ENCODE data around the gene FNIP1.
"Not testable (repeated sequence)": the region's sequence is repeated elsewhere in the genome, so short reads cannot be mapped to it uniquely, and the experiment has no call there.

The FNIP1 gene

DNA sequence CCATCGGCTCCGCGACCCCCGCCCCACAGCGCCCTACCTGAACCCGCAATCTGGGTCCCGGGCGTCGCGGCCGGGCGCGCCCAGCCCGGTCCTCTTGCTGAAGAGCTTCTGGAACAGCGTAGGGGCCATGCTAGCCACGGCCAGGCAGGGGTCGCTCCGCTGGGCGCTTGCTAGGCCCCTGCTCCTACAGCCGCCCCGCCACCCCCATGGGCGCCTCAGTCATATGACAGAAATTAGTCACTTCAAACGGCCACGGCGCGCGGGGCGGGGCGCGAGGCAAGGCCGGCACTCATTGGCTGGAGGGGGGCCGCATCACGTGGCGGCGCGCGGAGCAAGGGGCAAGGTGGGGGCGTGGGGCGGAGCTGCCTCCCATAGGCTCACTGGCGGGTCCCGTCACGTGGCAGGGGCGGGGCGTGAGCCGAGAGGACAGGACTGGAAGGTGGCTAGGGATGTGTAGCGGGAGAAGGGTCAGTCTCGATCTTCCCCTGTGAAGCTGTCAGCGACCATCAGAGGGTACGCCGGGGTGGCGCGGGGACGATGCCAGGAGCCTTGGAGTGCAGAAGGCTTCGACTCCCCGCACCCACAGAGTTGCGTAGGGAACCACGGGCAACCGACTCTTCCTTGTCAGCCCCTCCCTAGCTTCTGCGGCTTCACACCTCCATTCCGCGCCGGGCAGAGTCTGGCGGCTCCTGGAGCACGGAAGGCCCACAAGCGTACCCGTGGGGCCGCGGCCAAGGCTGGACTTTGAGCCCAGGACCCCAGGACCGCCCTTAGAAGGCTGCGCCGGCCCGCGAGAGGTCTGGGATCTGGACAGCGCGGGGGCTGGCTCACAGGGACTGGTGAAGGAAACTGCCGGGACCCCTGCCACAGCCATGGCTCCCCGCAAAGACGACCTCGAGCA is at the start of gene FNIP1:
TSS of gene FNIP1 (minus strand) at position 225 of the 901 bp plus-strand sequence. CDS start at position 129, 96 bp downstream.
- ATAC-seq (ENCODE audit: low read depth) (peak; percentile 91), DNase-seq (ENCODE audit: low spot score in 2 of 2) (peak; percentile 96 to 97)
- Mint-ChIP-seq H3K27me3 (no peaks in the 10 kb centered on the region), H3K36me3 (no peaks in the 10 kb centered on the region), H3K9me3 (no peaks in the 10 kb centered on the region), H3K4me3 (peak within 1 kb of the TSS; percentile 93), H3K4me1 (peaks cover 18% of the 10 kb centered on the region), H3K27ac (peak within 1 kb of the TSS; percentile 98)

DNA sequence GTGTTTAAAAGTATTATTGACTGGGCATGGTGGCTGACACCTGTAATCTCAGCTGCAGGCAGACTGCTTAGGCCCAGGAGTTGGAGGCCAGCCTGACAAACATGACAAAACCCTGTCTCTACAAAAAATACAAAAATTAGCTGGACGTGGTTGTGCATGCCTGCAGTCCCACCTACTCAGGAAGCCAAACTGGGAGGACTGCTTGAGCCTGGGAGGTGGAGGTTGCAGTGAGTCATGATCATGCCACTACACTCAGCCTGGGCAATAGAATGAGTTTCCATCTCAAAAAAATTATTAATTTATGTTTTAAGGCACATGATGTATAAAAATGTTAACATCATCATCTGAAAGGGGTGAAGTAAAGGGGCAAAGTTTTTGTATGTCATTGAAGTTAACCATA is 49.7 kb upstream of the FNIP1 start:
- Mint-ChIP-seq H3K27me3 (no peaks in the 10 kb centered on the region), H3K4me3 (no peak overlapping the region), H3K4me1 (no peaks in the 10 kb centered on the region), H3K27ac (no peak overlapping the region), H3K36me3 (peaks cover 16% of the 10 kb centered on the region), H3K9me3 (peaks cover 25% of the 10 kb centered on the region)
- no peak for DNase-seq (ENCODE audit: low spot score in 2 of 2)
- ATAC-seq (ENCODE audit: low read depth): no peak

- Mint-ChIP-seq H3K27me3 (no peaks in the 10 kb centered on the region), H3K4me3 (no peak overlapping the region), H3K4me1 (no peaks in the 10 kb centered on the region), H3K9me3 (peaks cover 25% of the 10 kb centered on the region), H3K27ac (no peak overlapping the region), H3K36me3 (peaks cover 16% of the 10 kb centered on the region)
- no peak for DNase-seq (ENCODE audit: low spot score in 2 of 2)
- no peak for ATAC-seq (ENCODE audit: low read depth)
These were observed 49.0 kb upstream of the FNIP1 start for GRCh38 chr5:131845828-131846227.

GRCh38 chr5:131842971-131843370 is 46.2 kb upstream of the FNIP1 start:
- H3K27me3 Mint-ChIP-seq; ATAC-seq (ENCODE audit: low read depth); H3K4me1 Mint-ChIP-seq; DNase-seq (ENCODE audit: low spot score in 2 of 2); H3K27ac Mint-ChIP-seq; H3K4me3 Mint-ChIP-seq: not testable (repeated sequence)
- H3K9me3 Mint-ChIP-seq: peaks cover 29% of the 10 kb centered on the region
- H3K36me3 Mint-ChIP-seq: peaks cover 15% of the 10 kb centered on the region

GRCh38 chr5:131832702-131833101 is 35.9 kb upstream of the FNIP1 start:
- not testable (repeated sequence) for H3K27me3 Mint-ChIP-seq; H3K4me1 Mint-ChIP-seq; H3K36me3 Mint-ChIP-seq; H3K9me3 Mint-ChIP-seq; DNase-seq (ENCODE audit: low spot score in 2 of 2); H3K27ac Mint-ChIP-seq; ATAC-seq (ENCODE audit: low read depth); H3K4me3 Mint-ChIP-seq

- DNase-seq (ENCODE audit: low spot score in 2 of 2) (no peak), ATAC-seq (ENCODE audit: low read depth) (peak; percentile 56)
- peaks cover 7% of the 10 kb centered on the region for H3K4me1 Mint-ChIP-seq
- H3K27me3 Mint-ChIP-seq: peaks cover 2% of the 10 kb centered on the region
- no peak overlapping the region for H3K4me3 Mint-ChIP-seq
- peak overlapping the region; percentile 15 for H3K27ac Mint-ChIP-seq
- no peaks in the 10 kb centered on the region for H3K36me3 Mint-ChIP-seq
- peaks cover 4% of the 10 kb centered on the region for H3K9me3 Mint-ChIP-seq
These were observed 28.7 kb upstream of the FNIP1 start for GRCh38 chr5:131825404-131826013.

GRCh38 chr5:131824631-131825030 is 27.8 kb upstream of the FNIP1 start:
- Mint-ChIP-seq H3K27ac (no peak overlapping the region), H3K9me3 (peaks cover 4% of the 10 kb centered on the region), H3K27me3 (peaks cover 2% of the 10 kb centered on the region), H3K4me3 (no peak overlapping the region), H3K4me1 (peaks cover 7% of the 10 kb centered on the region), H3K36me3 (no peaks in the 10 kb centered on the region)
- no peak for ATAC-seq (ENCODE audit: low read depth)
- no peak for DNase-seq (ENCODE audit: low spot score in 2 of 2)

DNA sequence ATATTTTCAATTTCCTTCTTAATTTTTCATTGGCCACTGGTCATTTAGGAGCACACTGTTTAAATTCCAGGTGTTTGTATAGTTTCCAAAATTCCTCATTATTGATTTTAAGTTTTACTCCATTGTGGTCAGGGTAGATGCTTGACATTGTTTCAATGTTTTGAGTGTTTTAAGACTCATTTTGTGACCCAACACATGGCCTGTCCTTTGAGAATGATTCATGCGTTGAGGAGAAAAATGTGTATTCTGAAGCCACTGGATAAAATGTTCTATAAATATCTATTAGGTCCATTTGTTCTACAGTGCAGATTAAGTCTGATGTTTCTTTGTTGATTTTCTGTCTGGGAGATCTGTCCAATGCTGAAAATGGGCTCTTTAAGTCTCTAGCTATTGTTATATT is 24.4 kb upstream of the FNIP1 start:
- no peaks in the 10 kb centered on the region for H3K27me3 Mint-ChIP-seq
- H3K9me3 Mint-ChIP-seq: no peaks in the 10 kb centered on the region
- H3K4me3 Mint-ChIP-seq: no peak overlapping the region
- H3K36me3 Mint-ChIP-seq: no peaks in the 10 kb centered on the region
- ATAC-seq (ENCODE audit: low read depth): no peak
- no peak for DNase-seq (ENCODE audit: low spot score in 2 of 2)
- no peak overlapping the region for H3K27ac Mint-ChIP-seq
- peaks cover 14% of the 10 kb centered on the region for H3K4me1 Mint-ChIP-seq

DNA sequence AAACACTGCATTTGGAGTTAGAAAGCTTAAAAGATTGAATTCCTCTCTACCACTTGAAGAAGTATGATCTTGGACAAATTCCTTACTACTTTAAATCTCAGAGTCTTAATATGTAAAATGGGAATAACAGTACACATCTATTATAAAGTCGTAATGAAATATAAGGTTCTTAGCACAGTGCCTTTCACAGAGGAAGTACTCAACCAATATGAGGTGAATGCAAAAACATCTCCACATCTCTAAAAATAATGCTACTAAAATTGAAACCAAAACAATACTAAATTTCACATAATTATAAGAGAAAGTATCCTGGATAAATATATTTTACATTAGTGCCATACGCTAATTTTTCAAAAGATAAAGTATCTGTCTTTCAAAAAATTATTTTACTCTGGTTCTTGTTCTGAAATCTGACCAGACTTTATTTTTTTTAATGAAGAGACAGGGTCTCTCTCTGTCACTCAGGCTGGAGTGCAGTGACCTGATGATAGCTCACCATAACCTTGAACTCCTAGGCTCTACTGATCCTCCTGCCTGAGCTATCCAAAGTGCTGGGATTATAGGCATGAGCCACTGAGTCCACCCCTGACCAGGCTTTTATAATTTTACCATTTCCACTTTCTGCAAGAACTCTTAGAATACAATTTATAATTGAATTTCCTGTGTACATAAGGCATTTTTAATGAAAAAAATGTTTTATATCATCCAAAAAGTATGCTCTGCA is 21.3 kb upstream of the FNIP1 start:
- H3K27ac Mint-ChIP-seq: no peak overlapping the region
- no peaks in the 10 kb centered on the region for H3K9me3 Mint-ChIP-seq
- H3K4me3 Mint-ChIP-seq: peak overlapping the region; percentile 56
- H3K36me3 Mint-ChIP-seq: no peaks in the 10 kb centered on the region
- H3K4me1 Mint-ChIP-seq: peaks cover 6% of the 10 kb centered on the region
- ATAC-seq (ENCODE audit: low read depth) (peak; percentile 48), DNase-seq (ENCODE audit: low spot score in 2 of 2) (no peak)
- no peaks in the 10 kb centered on the region for H3K27me3 Mint-ChIP-seq

DNA sequence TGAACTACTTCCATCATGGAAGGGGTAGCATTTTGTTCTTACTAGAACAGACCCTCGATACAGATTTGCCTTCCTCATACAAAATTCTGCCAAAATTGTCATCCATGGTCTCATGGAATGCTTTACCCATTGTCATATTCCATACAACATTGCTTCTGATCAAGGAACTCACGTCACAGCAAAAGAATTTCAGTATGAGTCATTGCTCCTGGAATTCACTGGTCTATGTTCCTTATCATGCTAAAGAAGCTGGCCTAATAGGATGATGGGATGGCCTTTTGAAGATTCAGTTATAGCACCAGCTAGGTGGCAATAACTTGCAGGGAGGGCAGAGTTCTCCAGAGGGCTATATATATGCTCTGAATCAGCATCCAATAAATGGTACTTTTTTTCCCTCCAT is 18.2 kb upstream of the FNIP1 start:
- no peak for DNase-seq (ENCODE audit: low spot score in 2 of 2)
- H3K4me1 Mint-ChIP-seq: peaks cover 9% of the 10 kb centered on the region
- no peak overlapping the region for H3K27ac Mint-ChIP-seq
- no peaks in the 10 kb centered on the region for H3K36me3 Mint-ChIP-seq
- H3K27me3 Mint-ChIP-seq: no peaks in the 10 kb centered on the region
- H3K9me3 Mint-ChIP-seq: no peaks in the 10 kb centered on the region
- no peak overlapping the region for H3K4me3 Mint-ChIP-seq
- ATAC-seq (ENCODE audit: low read depth): no peak

DNA sequence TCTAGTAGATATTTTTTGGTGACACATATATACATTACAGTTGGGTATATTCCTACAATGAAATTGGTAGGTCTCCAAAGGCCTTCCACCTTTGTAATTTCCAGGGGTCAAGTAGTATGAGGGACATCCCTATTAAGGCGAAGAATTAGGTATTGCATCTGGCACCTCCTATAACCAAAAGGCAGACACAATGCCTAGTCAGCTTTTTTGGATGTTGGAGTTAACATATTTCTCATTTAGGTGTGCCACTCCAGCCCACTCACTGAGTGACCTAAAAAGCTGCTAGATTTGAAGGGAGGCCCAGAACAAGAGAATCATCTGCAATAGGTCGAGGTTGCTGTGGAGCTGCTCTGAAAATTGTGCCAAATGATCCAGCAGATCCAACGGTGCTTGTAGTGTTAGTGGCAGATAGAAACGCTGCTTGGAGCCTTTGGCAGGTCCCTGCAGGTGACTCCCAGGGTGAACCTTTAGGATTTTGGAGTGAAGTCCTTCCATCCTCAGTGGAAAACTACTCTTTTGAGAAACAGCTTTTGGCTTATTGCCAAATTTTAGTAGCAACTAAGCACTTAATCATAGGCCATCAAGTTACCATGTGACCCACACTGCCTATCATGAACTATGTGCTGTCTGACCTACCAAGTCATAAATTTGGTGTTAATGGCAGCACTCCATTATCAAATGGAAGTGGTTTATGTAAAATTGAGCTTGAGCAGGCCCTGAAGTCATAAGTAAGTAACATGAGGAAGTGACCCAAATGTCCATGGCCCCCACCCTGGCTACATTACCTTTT is 15.7 kb upstream of the FNIP1 start:
- Mint-ChIP-seq H3K4me3 (no peak overlapping the region), H3K36me3 (no peaks in the 10 kb centered on the region), H3K4me1 (peaks cover 4% of the 10 kb centered on the region), H3K9me3 (no peaks in the 10 kb centered on the region), H3K27me3 (peaks cover 2% of the 10 kb centered on the region), H3K27ac (no peak overlapping the region)
- ATAC-seq (ENCODE audit: low read depth) (no peak), DNase-seq (ENCODE audit: low spot score in 2 of 2) (no peak)

GRCh38 chr5:131810510-131811249 is 13.9 kb upstream of the FNIP1 start:
- no peak for DNase-seq (ENCODE audit: low spot score in 2 of 2)
- no peaks in the 10 kb centered on the region for H3K9me3 Mint-ChIP-seq
- H3K27ac Mint-ChIP-seq: no peak overlapping the region
- H3K36me3 Mint-ChIP-seq: no peaks in the 10 kb centered on the region
- peak; percentile 52 for ATAC-seq (ENCODE audit: low read depth)
- H3K4me3 Mint-ChIP-seq: no peak overlapping the region
- peaks cover 3% of the 10 kb centered on the region for H3K4me1 Mint-ChIP-seq
- peaks cover 2% of the 10 kb centered on the region for H3K27me3 Mint-ChIP-seq
